Measurements from ENCODE around the gene FEZ2.

DNA sequence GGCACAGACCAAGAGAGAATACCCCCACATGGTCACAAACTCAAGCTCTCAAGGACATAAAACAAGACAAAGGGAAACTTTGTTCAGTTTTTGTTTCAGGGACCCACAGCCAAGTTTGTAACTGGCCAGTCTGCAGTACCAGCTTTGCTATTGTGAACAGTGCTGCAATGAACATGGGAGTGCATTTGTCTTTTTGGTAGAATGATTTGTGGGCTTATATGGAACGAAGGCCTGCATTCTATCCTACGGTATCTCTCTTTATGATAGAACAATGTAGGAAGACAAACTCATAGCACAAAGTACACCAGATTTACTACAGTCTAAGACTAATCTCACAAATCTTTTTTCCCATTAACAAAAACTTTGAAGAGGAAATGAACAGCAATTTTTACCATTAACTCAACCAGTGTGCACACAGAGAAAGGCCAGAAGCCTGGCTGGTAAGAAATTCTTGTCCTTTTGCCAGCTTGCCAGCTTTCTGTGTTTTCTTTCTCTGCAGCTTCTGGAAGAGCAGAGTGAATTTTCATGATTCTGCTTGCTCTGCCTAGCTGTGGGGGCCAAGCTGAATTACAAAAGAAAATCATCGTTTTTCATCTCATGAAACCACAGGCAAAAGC, 37.1 kb upstream of the FEZ2 start:
- TF ChIP-seq, protein P1, sequence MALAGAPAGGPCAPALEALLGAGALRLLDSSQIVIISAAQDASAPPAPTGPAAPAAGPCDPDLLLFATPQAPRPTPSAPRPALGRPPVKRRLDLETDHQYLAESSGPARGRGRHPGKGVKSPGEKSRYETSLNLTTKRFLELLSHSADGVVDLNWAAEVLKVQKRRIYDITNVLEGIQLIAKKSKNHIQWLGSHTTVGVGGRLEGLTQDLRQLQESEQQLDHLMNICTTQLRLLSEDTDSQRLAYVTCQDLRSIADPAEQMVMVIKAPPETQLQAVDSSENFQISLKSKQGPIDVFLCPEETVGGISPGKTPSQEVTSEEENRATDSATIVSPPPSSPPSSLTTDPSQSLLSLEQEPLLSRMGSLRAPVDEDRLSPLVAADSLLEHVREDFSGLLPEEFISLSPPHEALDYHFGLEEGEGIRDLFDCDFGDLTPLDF (CRISPR knock-in tag; IDR thresholded peaks at IDR 0.05) = no peak
- TF ChIP-seq CTCF (IDR thresholded peaks at IDR 0.05) = no peak
- no peak for TF ChIP-seq NR3C1 (CRISPR knock-in tag; conservative IDR thresholded peaks at IDR 0.05; ENCODE audit: low read depth)
- TF ChIP-seq CREB1 (CRISPR knock-in tag; IDR thresholded peaks at IDR 0.05) = no peak
- TF ChIP-seq JUN (CRISPR knock-in tag; IDR thresholded peaks at IDR 0.05) = no peak
- TF ChIP-seq CREM (CRISPR knock-in tag; IDR thresholded peaks at IDR 0.05) = no peak
- TF ChIP-seq RELA (CRISPR knock-in tag; IDR thresholded peaks at IDR 0.05; ENCODE audit: borderline replicate concordance) = no peak
- no peak for TF ChIP-seq ETV6 (CRISPR knock-in tag; IDR thresholded peaks at IDR 0.05)

All from WTC11 (cell line).